ENCODE measurements around the gene LGALS7B.
"Not testable (repeated sequence)": the region's sequence is repeated elsewhere in the genome, so short reads cannot be mapped to it uniquely, and the experiment has no call there.

DNA sequence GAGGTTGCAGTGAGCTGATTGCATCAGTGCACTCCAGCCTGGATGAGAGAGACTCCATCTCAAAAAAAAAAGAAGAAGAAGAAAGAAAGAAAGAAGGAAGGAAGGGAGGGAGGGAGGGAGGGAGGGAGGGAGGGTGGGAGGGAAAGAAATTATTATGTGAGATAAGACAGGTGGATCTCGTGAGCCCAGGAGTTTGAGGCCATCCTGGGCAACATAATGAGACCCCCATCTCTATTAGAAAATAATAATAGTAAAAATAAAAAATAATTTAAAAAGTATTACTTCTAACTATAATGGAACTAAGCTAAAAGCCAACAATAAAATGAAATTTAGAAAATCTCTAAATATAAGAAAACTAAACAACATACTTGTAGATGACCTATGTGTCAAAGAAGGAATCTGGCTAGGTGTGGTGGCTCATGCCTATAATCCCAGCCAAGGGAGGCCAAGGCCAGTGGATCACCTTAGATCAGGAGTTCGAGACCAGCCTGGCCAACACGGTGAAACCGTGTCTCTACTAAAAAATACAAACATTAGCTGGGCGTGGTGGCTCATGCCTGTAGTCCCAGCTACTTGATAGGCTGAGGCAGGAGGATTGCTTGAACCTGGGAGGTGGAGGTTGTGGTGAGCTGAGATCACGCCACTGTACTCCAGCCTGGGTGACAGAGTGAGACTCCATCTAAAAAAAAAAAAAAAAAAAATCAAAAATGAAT lies 28.0 kb upstream of the LGALS7B start:
- TF ChIP-seq POLR2A (IDR thresholded peaks at IDR 0.05; ENCODE audit: low read depth, low read length); FOS (IDR thresholded peaks at IDR 0.05; ENCODE audit: low read depth, low read length); RAD21 (IDR thresholded peaks at IDR 0.05; ENCODE audit: low read length); MAZ (IDR thresholded peaks at IDR 0.05; ENCODE audit: borderline replicate concordance, low read depth, low read length): not testable (repeated sequence)
- TF ChIP-seq, protein P1, sequence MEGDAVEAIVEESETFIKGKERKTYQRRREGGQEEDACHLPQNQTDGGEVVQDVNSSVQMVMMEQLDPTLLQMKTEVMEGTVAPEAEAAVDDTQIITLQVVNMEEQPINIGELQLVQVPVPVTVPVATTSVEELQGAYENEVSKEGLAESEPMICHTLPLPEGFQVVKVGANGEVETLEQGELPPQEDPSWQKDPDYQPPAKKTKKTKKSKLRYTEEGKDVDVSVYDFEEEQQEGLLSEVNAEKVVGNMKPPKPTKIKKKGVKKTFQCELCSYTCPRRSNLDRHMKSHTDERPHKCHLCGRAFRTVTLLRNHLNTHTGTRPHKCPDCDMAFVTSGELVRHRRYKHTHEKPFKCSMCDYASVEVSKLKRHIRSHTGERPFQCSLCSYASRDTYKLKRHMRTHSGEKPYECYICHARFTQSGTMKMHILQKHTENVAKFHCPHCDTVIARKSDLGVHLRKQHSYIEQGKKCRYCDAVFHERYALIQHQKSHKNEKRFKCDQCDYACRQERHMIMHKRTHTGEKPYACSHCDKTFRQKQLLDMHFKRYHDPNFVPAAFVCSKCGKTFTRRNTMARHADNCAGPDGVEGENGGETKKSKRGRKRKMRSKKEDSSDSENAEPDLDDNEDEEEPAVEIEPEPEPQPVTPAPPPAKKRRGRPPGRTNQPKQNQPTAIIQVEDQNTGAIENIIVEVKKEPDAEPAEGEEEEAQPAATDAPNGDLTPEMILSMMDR (conservative IDR thresholded peaks at IDR 0.05; ENCODE audit: low read depth, low read length), result not testable (repeated sequence)
